DOHH2 (cell line): ENCODE data around the gene IL36RN.

Experiments used
- H3F3A ChIP-seq: fragments of 200-600 bp; sonication (generic), shearing (Covaris generic); 2 replicates; pipeline ENCODE4 v1.6.0; 2016; ENCODE audit warnings: antibody characterized with exemption, mild to moderate bottlenecking; ENCODE audit not compliant: control insufficient read depth, insufficient read depth
- H3K27ac ChIP-seq: fragments of 200-600 bp; sonication (generic); 2 replicates; pipeline ENCODE4 v1.5.1; 2014; ENCODE audit warnings: low read depth, mild to moderate bottlenecking, low read length, moderate library complexity
- H3K27me3 ChIP-seq: fragments of 200-600 bp; sonication (generic); 2 replicates; pipeline ENCODE4 v1.6.1; 2014; ENCODE audit warnings: mild to moderate bottlenecking, low read length, mixed read lengths; ENCODE audit not compliant: control insufficient read depth
- H3K36me3 ChIP-seq: fragments of 200-600 bp; sonication (generic); 2 replicates; pipeline ENCODE4 v1.6.1; 2014; ENCODE audit warnings: mild to moderate bottlenecking, low read length, moderate library complexity, mixed read lengths; ENCODE audit not compliant: control insufficient read depth
- H3K4me1 ChIP-seq: fragments of 200-600 bp; sonication (generic); 2 replicates; pipeline ENCODE4 v1.6.1; 2014; ENCODE audit warnings: mild to moderate bottlenecking, low read length, mixed read lengths; ENCODE audit not compliant: control insufficient read depth
- H3K4me2 ChIP-seq: fragments of 200-600 bp; sonication (generic); 2 replicates; pipeline ENCODE4 v1.6.0; 2014; ENCODE audit warnings: mild to moderate bottlenecking, low read length, moderate library complexity
- H3K4me3 ChIP-seq: fragments of 200-600 bp; sonication (generic); 2 replicates; pipeline ENCODE4 v1.5.1; 2014; ENCODE audit warnings: mild to moderate bottlenecking, low read length, mixed read lengths
- H3K79me2 ChIP-seq: fragments of 200-600 bp; sonication (generic); 2 replicates; pipeline ENCODE4 v1.6.1; 2014; ENCODE audit warnings: mild to moderate bottlenecking, low read length, mixed read lengths; ENCODE audit not compliant: control insufficient read depth
- H3K9me2 ChIP-seq: fragments of 200-600 bp; sonication (generic); replicated peaks from 2 replicates; pipeline ENCODE4 v1.6.1; 2014; ENCODE audit warnings: mild to moderate bottlenecking, low read length, mixed read lengths; ENCODE audit not compliant: control insufficient read depth
- H3K9me3 ChIP-seq: fragments of 200-600 bp; sonication (generic); 2 replicates; pipeline ENCODE4 v1.6.1; 2014; ENCODE audit warnings: antibody characterized with exemption, low read length, mixed read lengths; ENCODE audit not compliant: control insufficient read depth, insufficient read depth
- H4K20me1 ChIP-seq: fragments of 200-600 bp; sonication (generic); 2 replicates; pipeline ENCODE4 v1.6.0; 2014; ENCODE audit warnings: low read depth, mild to moderate bottlenecking, antibody characterized with exemption, low read length, moderate library complexity; ENCODE audit not compliant: control insufficient read depth, insufficient read depth
- EZH2phosphoT487 ChIP-seq: fragments of 200-600 bp; sonication (generic); IDR thresholded peaks from 2 replicates; pipeline ENCODE4 v1.6.1; 2017; ENCODE audit warnings: borderline replicate concordance, mild to moderate bottlenecking, antibody characterized with exemption, low read length, moderate library complexity, mixed read lengths
- TF ChIP-seq, protein P1 (sequence below): fragments of 200-600 bp; sonication (generic); IDR thresholded peaks from one replicate; pipeline ENCODE4 v1.5.1; 2014; ENCODE audit warnings: antibody characterized with exemption, mild to moderate bottlenecking, low read depth, low read length; ENCODE audit not compliant: poor library complexity, severe bottlenecking

The IL36RN gene

DNA sequence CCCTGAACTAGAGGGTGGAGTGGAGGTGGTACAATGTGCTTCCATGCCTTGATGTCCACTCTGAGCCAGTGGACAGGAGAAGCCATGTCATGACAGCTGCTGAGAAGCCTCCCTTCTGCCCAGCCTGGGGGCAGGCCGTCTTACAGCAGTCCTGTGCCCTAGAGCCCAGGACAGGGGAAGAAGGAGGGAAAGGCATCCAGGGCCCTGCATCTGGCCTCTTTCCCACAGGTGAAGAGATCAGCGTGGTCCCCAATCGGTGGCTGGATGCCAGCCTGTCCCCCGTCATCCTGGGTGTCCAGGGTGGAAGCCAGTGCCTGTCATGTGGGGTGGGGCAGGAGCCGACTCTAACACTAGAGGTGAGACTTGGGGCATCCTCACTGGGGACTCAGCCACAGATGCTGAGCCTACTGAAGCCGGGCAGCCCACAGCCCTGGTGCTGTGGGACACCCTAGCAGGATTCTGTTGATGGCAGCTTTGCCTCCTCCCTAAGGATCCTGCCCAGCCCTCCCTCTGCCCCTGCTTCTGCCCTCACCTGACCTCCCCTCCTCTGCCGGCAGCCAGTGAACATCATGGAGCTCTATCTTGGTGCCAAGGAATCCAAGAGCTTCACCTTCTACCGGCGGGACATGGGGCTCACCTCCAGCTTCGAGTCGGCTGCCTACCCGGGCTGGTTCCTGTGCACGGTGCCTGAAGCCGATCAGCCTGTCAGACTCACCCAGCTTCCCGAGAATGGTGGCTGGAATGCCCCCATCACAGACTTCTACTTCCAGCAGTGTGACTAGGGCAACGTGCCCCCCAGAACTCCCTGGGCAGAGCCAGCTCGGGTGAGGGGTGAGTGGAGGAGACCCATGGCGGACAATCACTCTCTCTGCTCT lies 3.1 kb downstream of the IL36RN start:
- TF ChIP-seq, protein P1, sequence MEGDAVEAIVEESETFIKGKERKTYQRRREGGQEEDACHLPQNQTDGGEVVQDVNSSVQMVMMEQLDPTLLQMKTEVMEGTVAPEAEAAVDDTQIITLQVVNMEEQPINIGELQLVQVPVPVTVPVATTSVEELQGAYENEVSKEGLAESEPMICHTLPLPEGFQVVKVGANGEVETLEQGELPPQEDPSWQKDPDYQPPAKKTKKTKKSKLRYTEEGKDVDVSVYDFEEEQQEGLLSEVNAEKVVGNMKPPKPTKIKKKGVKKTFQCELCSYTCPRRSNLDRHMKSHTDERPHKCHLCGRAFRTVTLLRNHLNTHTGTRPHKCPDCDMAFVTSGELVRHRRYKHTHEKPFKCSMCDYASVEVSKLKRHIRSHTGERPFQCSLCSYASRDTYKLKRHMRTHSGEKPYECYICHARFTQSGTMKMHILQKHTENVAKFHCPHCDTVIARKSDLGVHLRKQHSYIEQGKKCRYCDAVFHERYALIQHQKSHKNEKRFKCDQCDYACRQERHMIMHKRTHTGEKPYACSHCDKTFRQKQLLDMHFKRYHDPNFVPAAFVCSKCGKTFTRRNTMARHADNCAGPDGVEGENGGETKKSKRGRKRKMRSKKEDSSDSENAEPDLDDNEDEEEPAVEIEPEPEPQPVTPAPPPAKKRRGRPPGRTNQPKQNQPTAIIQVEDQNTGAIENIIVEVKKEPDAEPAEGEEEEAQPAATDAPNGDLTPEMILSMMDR = no peak
- TF ChIP-seq EZH2phosphoT487 = no peak
- Histone ChIP-seq H3K4me3 (no peak overlapping the region), H3K9me3 (no peaks in the 10 kb centered on the region), H3K9me2 (no peaks in the 10 kb centered on the region), H4K20me1 (no peaks in the 10 kb centered on the region), H3K79me2 (no peaks in the 10 kb centered on the region), H3K27me3 (no peaks in the 10 kb centered on the region), H3K4me2 (no peak overlapping the region), H3K27ac (no peak overlapping the region), H3K4me1 (no peaks in the 10 kb centered on the region), H3K36me3 (no peaks in the 10 kb centered on the region), H3F3A (no peaks in the 10 kb centered on the region)

DNA sequence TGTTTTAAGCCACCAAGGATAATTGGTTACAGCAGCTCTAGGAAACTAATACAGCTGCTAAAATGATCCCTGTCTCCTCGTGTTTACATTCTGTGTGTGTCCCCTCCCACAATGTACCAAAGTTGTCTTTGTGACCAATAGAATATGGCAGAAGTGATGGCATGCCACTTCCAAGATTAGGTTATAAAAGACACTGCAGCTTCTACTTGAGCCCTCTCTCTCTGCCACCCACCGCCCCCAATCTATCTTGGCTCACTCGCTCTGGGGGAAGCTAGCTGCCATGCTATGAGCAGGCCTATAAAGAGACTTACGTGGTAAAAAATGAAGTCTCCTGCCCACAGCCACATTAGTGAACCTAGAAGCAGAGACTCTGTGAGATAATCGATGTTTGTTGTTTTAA lies 5.3 kb downstream of the IL36RN start:
- H3K9me2 ChIP-seq = no peaks in the 10 kb centered on the region
- H3K9me3 ChIP-seq = no peaks in the 10 kb centered on the region
- H3K27me3 ChIP-seq = 0 out of 2 replicates have a peak, but pooled peaks cover 2% of the 10 kb centered on the region
- no peaks in the 10 kb centered on the region for H3K36me3 ChIP-seq
- H3K4me1 ChIP-seq = no peaks in the 10 kb centered on the region
- no peak overlapping the region for H3K4me3 ChIP-seq
- H3K4me2 ChIP-seq = no peak overlapping the region
- no peaks in the 10 kb centered on the region for H4K20me1 ChIP-seq
- H3K27ac ChIP-seq = no peak overlapping the region
- TF ChIP-seq EZH2phosphoT487 = no peak
- TF ChIP-seq, protein P1 = no peak
- no peaks in the 10 kb centered on the region for H3F3A ChIP-seq
- H3K79me2 ChIP-seq = no peaks in the 10 kb centered on the region

DNA sequence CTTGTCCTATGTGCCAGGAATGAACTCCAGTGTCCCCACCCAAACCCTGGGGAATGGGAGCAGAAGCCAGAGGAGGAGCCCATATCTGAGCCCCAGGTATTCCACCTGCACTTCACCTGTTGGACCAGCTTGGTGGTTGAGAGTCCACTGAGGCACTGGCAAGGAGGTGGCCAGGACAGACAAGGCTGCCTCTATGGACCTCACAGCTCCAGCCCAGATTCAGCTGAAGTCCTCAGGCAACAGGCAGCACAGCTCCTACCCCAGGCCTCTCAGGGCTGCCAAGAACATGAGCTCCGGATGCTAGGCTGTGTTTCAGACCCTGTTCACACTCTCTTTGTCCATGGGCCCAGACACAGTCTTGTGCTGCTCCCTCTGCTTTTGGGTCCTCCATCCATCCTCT lies 5.9 kb downstream of the IL36RN start:
- no peaks in the 10 kb centered on the region for H3K9me2 ChIP-seq
- no peaks in the 10 kb centered on the region for H3K9me3 ChIP-seq
- H4K20me1 ChIP-seq = no peaks in the 10 kb centered on the region
- H3K27me3 ChIP-seq = peaks cover 7% of the 10 kb centered on the region; the same call in 1 of the 2 replicates
- no peaks in the 10 kb centered on the region for H3K4me1 ChIP-seq
- TF ChIP-seq EZH2phosphoT487 = no peak
- TF ChIP-seq, protein P1 = no peak
- H3K4me3 ChIP-seq = no peak overlapping the region
- no peak overlapping the region for H3K27ac ChIP-seq
- H3F3A ChIP-seq = no peaks in the 10 kb centered on the region
- no peaks in the 10 kb centered on the region for H3K36me3 ChIP-seq
- no peaks in the 10 kb centered on the region for H3K79me2 ChIP-seq
- H3K4me2 ChIP-seq = no peak overlapping the region
